Loucy (cell line): ENCODE results near the gene TRPM8.

Experiments used
- H2AFZ ChIP-seq: fragments of 200-600 bp; sonication (generic); 2 replicates; pipeline ENCODE4 v1.6.0; 2016; ENCODE audit warnings: antibody characterized with exemption, mild to moderate bottlenecking, low read length, moderate library complexity
- H3F3A ChIP-seq: fragments of 200-600 bp; 2 replicates; pipeline ENCODE4 v1.6.0; 2016; ENCODE audit warnings: antibody characterized with exemption, low read depth, mild to moderate bottlenecking
- H3K27me3 ChIP-seq: fragments of 200-600 bp; sonication (generic); 2 replicates; pipeline ENCODE4 v1.6.1; 2014; ENCODE audit warnings: low read length, mild to moderate bottlenecking; ENCODE audit not compliant: insufficient read depth, poor library complexity, severe bottlenecking
- H3K36me3 ChIP-seq: fragments of 200-600 bp; sonication (generic); 2 replicates; pipeline ENCODE4 v1.6.1; 2016; ENCODE audit warnings: low read length; ENCODE audit not compliant: insufficient read depth
- H3K4me1 ChIP-seq: fragments of 200-600 bp; sonication (generic); 2 replicates; pipeline ENCODE4 v1.5.1; 2014; ENCODE audit warnings: low read length, mild to moderate bottlenecking; ENCODE audit not compliant: insufficient read depth, poor library complexity, severe bottlenecking
- H3K4me2 ChIP-seq: fragments of 200-600 bp; sonication (generic); 2 replicates; pipeline ENCODE4 v1.6.0; 2014; ENCODE audit warnings: antibody characterized with exemption, low read length, low read depth, mild to moderate bottlenecking; ENCODE audit not compliant: poor library complexity, severe bottlenecking
- H3K4me3 ChIP-seq: fragments of 200-600 bp; sonication (generic); 2 replicates; pipeline ENCODE4 v1.5.1; 2014; ENCODE audit warnings: low read length, mild to moderate bottlenecking, mixed read lengths; ENCODE audit not compliant: poor library complexity, severe bottlenecking
- H3K79me2 ChIP-seq: fragments of 200-600 bp; sonication (generic); 2 replicates; pipeline ENCODE4 v1.6.1; 2014; ENCODE audit warnings: low read length; ENCODE audit not compliant: insufficient read depth
- H3K9ac ChIP-seq: fragments of 200-600 bp; sonication (generic); 2 replicates; pipeline ENCODE4 v1.6.0; 2014; ENCODE audit warnings: mild to moderate bottlenecking, low read depth, low read length, moderate library complexity; ENCODE audit not compliant: poor library complexity, severe bottlenecking
- H3K9me2 ChIP-seq: fragments of 200-600 bp; sonication (generic); replicated peaks from 2 replicates; pipeline ENCODE4 v1.6.1; 2016; ENCODE audit warnings: low read depth, low read length, mixed read lengths
- H3K9me3 ChIP-seq: fragments of 200-600 bp; sonication (generic); 2 replicates; pipeline ENCODE4 v1.6.1; 2014; ENCODE audit warnings: mild to moderate bottlenecking, antibody characterized with exemption, low read length, low read depth; ENCODE audit not compliant: insufficient read depth
- H4K20me1 ChIP-seq: fragments of 200-600 bp; sonication (generic); 2 replicates; pipeline ENCODE4 v1.6.0; 2014; ENCODE audit warnings: antibody characterized with exemption, low read length, mild to moderate bottlenecking; ENCODE audit not compliant: insufficient read depth, poor library complexity, severe bottlenecking
- CTCF ChIP-seq: fragments of 200-600 bp; sonication (generic); conservative IDR thresholded peaks from 2 replicates; pipeline ENCODE4 v1.5.1; 2014; ENCODE audit warnings: mild to moderate bottlenecking, antibody characterized with exemption, low read length
- EZH2phosphoT487 ChIP-seq: fragments of 200-600 bp; IDR thresholded peaks from 2 replicates; pipeline ENCODE4 v1.6.1; 2018; ENCODE audit warnings: antibody characterized with exemption, mild to moderate bottlenecking, moderate library complexity, borderline replicate concordance

TRPM8 gene

GRCh38 chr2:234032279-234032856 is 115.2 kb downstream of the TRPM8 start:
- TF ChIP-seq EZH2phosphoT487 (no peak), CTCF (no peak)
- Histone ChIP-seq H3K9me2 (no peaks in the 10 kb centered on the region), H4K20me1 (no peaks in the 10 kb centered on the region), H3K9me3 (peaks cover 12% of the 10 kb centered on the region; the same call in 1 of the 2 replicates), H3K9ac (no peak overlapping the region), H3F3A (no peaks in the 10 kb centered on the region), H3K4me3 (no peak overlapping the region), H3K4me1 (peaks cover 3% of the 10 kb centered on the region), H3K79me2 (no peaks in the 10 kb centered on the region), H3K27me3 (peaks cover 8% of the 10 kb centered on the region), H3K36me3 (no peaks in the 10 kb centered on the region), H2AFZ (no peak overlapping the region), H3K4me2 (no peak overlapping the region)

GRCh38 chr2:234033174-234033573 is 116.0 kb downstream of the TRPM8 start:
- no peak overlapping the region for H3K4me2 ChIP-seq
- no peaks in the 10 kb centered on the region for H4K20me1 ChIP-seq
- TF ChIP-seq CTCF (no peak), EZH2phosphoT487 (no peak)
- H3K36me3 ChIP-seq = no peaks in the 10 kb centered on the region
- no peaks in the 10 kb centered on the region for H3K9me2 ChIP-seq
- peaks cover 12% of the 10 kb centered on the region; the same call in 1 of the 2 replicates for H3K9me3 ChIP-seq
- H3F3A ChIP-seq = no peaks in the 10 kb centered on the region
- peaks cover 8% of the 10 kb centered on the region for H3K27me3 ChIP-seq
- no peaks in the 10 kb centered on the region for H3K79me2 ChIP-seq
- H3K9ac ChIP-seq = no peak overlapping the region
- peaks cover 3% of the 10 kb centered on the region for H3K4me1 ChIP-seq
- H2AFZ ChIP-seq = no peak overlapping the region
- H3K4me3 ChIP-seq = no peak overlapping the region

GRCh38 chr2:234033885-234034284 is 116.7 kb downstream of the TRPM8 start:
- Histone ChIP-seq H3K27me3 (peaks cover 8% of the 10 kb centered on the region), H3K4me3 (no peak overlapping the region), H3K36me3 (no peaks in the 10 kb centered on the region), H4K20me1 (no peaks in the 10 kb centered on the region), H3K4me2 (no peak overlapping the region), H3K4me1 (peaks cover 3% of the 10 kb centered on the region), H2AFZ (no peak overlapping the region), H3F3A (no peaks in the 10 kb centered on the region), H3K9ac (no peak overlapping the region), H3K9me3 (peaks cover 12% of the 10 kb centered on the region; the same call in 1 of the 2 replicates), H3K9me2 (no peaks in the 10 kb centered on the region), H3K79me2 (no peaks in the 10 kb centered on the region)
- TF ChIP-seq EZH2phosphoT487 = no peak
- TF ChIP-seq CTCF = no peak
